ENCODE measurements around the gene FCGR3A.
"Not testable (repeated sequence)": the region's sequence is repeated elsewhere in the genome, so short reads cannot be mapped to it uniquely, and the experiment has no call there.

Gene FCGR3A

DNA sequence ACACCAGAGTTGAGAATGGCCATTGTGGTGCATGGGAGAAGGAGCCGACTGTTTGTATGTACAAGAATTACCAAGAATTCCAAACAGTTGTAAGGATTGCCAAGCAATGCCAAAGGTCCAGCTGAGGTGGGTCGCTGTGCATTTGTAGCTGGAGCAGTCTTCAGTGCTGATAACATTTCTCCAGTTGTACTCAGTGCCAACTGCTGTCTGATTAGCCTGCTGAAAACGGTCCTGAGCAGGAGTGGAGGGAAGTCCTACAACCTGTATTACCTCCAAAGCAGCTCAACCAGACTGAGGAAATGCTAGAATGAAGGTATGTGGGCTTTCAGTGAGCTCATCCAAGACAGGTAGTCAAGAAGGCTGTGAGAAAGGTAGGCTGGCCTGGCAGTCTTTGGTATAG is 6.5 kb upstream of the FCGR3A start:
- DNase-seq: not testable (repeated sequence)

DNA sequence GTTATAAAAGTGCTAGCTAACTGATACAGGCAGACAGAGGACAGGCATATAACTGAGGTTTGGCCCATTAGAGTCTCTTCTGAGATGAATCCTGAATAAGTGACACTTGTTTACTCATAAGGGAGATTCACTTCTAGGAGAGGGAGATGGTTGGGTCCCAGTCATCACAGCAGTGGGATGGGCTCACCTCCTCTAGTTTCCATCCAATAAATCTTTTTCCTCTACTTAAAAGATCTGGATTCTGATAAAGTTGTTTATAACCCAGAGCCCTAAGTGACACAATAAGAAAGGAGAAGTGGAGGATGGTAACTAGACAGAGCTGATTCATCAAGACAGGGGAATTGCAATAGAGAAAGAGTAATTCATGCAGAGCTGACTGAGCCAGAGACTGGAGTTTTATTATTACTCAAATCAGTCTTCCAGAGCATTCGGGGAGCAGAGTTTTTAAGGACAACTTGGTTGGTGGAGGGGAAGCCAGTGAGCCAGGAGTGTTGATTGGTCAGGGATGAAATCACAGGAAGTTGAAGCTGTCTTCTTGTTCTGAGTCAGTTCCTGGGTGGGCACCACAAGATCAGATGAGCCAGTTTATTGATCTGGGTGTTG is 5.3 kb upstream of the FCGR3A start:
- not testable (repeated sequence) for DNase-seq

DNA sequence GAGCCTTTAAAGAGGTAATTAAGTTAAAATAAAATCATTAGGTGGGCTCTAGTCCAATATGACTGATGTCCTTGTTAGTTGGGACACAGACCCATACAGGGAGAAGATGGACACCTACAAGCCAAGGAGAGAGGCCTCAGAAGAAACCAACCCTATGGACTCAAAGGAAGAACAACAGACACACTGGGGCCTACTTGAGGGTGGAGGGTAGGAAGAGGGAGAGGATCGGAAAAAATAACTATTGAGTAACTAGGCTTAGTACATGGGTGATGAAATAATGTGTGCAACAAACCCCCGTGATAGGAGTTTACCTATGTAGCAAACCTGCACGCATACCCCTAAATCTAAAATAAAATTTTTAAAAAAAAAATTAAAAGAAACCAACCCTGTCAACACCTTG is 4.7 kb upstream of the FCGR3A start:
- not testable (repeated sequence) for DNase-seq

GRCh38 chr1:161553631-161554030 is 4.0 kb upstream of the FCGR3A start:
- not testable (repeated sequence) for DNase-seq

GRCh38 chr1:161550942-161551341 is 1.3 kb upstream of the FCGR3A start:
- not testable (repeated sequence) for DNase-seq

DNA sequence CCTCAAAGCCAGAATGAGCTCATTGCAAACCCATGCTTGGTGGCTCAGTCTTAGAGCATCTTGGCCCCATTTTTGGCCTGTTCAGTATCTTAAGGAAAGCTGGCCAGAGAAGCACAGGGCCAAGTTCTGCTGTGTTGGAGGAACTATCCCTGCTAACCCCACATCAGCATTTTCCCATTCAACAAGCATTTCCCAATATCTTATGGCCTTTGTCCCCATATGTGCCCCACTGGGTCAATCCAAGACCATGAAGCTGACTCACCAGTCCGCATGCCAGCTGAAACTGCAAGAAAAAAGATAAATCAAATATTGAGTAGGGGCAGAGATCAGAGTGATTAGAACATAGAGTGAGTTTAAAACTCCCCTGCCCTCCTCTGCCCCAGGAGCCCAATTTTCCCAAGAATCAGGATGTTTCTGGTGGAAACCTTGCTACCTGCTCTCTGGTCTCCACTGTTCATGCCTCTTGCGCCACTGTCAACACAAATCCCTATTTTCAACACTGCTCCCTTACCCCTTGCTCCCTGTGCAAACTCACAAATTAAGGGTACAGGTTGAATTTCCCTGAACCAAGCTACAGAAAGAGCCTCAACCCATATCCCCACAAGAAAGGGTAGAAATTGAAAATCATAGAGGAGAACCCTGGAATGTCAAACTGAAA is 740 bp downstream of the FCGR3A start:
- not testable (repeated sequence) for DNase-seq

DNA sequence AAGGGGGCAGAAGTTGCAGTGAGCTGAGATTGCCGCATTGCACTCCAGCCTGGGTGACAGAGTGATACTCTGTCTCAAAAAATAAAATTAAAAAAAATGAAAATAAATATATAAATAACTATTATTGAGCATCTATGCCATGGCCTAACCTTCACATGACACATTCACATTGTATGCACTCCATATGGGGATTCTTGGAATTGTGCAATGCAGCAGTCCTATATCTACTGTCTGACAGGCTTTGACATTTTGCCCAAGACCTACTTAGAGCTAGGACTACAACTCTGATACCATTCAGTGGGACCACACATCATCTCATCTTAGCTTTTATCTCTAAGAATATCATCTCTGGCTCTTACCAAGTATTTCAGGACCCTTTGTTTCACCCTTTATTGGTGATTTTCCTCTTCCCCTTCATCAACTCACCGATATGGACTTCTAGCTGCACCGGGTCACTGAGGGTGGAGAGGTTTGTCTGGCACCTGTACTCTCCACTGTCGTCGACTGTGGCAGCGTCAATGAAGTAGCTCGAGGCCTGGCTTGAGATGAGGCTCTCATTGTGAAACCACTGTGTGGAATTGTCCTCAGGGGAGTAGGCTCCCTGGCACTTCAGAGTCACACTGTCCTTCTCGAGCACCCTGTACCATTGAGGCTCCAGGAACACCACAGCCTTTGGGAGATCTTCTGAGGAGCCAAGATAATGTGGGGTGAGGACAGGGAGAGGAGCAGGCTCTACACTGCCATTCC is 1.4 kb downstream of the FCGR3A start:
- DNase-seq: not testable (repeated sequence)

- DNase-seq: not testable (repeated sequence)
Measured at GRCh38 chr1:161545005-161545731, 4.5 kb downstream of the FCGR3A start.

GRCh38 chr1:161543125-161543524 is 6.5 kb downstream of the FCGR3A start:
- DNase-seq: not testable (repeated sequence)

GRCh38 chr1:161542091-161542559 is 7.5 kb downstream of the FCGR3A start:
- not testable (repeated sequence) for DNase-seq

DNA sequence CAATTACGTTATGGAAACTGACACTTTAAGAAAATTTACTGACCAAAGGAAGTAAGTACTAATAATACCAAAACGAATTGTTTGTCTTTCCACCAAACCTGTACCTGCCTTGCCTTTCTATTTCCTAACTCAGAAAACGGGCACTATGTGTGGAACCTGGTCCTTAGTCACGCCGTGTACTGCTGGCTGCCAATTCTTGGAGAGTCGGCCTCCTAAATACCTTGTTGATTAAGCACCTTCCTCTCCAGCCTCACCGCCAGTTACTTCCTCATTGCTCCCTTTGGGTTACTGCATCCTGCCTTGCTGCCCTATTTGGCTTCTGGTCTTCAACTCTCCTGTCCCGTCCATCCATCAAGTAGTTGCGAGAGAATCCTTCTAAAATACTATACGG is 9.1 kb downstream of the FCGR3A start:
- not testable (repeated sequence) for DNase-seq

- DNase-seq: peak; percentile 81
Measured at GRCh38 chr1:161539731-161540569, 9.7 kb downstream of the FCGR3A start.

- not testable (repeated sequence) for DNase-seq
Measured at GRCh38 chr1:161538925-161539479, 10.6 kb downstream of the FCGR3A start.

- DNase-seq: not testable (repeated sequence)
Measured at GRCh38 chr1:161537068-161537669, 12.4 kb downstream of the FCGR3A start.

DNA sequence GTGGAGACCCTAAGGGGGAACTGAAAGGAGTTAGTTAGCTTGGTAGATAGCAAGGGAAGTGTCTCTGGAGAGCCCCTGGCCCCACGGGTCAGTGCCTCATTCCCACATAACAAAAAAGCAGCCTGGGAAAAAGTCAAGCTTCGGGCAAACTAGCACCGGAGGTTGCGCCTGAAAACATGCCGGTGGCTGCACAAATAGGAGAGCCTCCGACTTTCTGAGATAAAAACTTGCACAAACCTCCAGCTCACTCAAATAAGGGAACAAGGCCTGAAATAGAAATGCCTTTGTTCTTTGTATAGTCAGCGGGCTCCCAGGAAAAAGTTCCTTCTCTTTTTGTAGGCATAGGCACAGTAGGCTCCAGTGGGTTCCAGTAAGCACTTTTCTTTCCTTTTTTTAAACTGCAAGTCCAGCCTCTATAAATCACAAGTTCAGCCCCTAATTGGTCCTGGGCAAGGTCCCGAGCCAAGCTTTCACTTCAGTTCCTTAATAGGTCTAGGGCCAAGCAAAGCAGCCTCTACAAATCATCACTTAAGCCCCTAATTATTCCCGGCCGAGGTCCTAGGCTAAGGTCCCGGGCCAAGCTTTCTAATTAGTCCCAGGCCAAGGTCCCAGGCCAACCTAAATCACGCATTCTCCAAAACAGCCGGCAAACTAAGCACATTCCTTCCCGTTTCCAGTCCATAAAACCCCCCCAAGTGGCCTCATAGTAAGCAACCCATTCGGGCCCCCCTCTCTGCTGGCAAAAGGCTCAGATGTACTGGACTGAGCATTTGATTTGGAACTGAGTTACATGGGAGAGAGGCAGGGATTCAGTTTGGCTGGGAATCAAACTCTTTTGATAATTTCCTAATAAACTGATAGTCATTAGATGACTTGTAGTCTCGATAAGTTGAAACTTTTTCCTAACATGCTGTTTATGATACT is 16.7 kb downstream of the FCGR3A start:
- not testable (repeated sequence) for DNase-seq

GRCh38 chr1:161531986-161532643 is 17.5 kb downstream of the FCGR3A start:
- no peak for DNase-seq

DNA sequence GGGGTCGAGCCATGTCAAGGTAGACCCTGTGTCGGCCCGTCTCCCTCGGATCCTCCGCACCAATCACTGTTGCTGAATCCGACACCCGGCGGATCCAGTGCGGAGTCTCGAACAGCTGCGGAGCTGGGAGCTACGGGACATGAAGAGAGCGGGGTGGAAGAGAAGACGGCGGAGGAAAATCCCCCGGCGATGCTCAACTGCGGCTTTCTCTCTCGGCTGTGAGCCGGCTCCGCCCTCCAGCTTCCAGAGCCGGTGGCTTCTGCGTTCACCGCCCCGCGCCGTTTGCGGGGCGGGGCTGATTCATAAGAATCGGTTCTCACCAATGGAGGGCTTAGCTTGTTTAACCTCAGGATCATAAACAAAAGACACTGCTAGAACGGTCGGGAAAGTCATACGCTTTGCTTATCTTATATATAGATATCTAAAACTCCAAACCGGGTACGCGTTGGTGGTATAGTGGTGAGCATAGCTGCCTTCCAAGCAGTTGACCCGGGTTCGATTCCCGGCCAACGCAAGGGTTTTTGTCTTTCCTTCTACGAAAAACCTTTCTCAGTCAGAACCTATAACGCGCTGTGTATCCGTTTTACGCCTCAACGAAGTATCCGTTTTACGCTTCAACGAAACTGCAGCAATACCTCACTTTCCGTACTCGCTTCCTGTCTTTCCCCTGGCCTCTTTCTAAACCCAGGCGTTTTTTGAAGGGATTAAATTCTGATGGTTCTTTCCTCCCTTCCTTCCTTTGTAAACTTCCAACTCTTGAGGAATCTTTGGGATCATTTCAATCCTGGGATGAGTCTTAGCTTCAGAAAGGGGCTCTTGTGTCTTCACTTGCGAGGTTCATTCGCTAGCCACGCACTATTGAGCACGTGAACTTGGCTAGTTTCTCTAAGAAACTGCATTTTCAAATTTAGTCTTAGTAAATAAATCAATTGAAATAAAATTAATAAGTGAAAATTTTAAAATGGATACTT is 18.7 kb downstream of the FCGR3A start:
- peak; percentile 85 for DNase-seq

DNA sequence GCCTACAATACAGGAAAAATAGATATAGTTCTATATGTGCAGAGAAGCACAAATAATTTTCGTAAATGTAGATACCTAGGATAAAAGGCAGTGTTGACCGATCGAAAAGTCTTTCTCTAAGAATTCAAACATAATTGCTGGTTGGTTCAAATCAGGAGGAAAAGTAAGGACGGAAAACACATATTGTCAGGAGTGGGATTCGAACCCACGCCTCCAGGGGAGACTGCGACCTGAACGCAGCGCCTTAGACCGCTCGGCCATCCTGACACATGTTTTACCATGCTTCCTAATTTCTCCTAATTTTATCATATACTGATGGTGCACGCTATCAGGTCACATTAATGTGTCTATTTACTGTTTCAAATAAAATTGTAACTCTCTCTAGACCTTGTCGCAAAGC is 19.5 kb downstream of the FCGR3A start:
- peak; percentile 41 for DNase-seq

Data from NCI-H774 (cell line).